GM20431 (cell line): ENCODE data around the gene NLE1.

ENCODE experiments used
- in situ Hi-C: fragments of 300-500 bp; cut with MseI, MboI; formaldehyde crosslinking; loops from one replicate; pipeline ENCODE4 v1.15.0; 2020; ENCODE audit warnings: low sequenced_read_pairs; ENCODE audit not compliant: unreplicated experiment

Gene NLE1

GRCh38 chr17:35164716-35165115 is 22.6 kb upstream of the NLE1 start:
- in situ Hi-C loops, result loop anchor here (25.0 kb wide), 2 partner anchors 373 to 573 kb away; partner anchors contain the start of genes RASL10B and SLFN12L

GRCh38 chr17:35163886-35164285 is 21.8 kb upstream of the NLE1 start:
- in situ Hi-C loops, result loop anchor here (25.0 kb wide), 2 partner anchors 373 to 573 kb away; partner anchors contain the start of genes RASL10B and SLFN12L

DNA sequence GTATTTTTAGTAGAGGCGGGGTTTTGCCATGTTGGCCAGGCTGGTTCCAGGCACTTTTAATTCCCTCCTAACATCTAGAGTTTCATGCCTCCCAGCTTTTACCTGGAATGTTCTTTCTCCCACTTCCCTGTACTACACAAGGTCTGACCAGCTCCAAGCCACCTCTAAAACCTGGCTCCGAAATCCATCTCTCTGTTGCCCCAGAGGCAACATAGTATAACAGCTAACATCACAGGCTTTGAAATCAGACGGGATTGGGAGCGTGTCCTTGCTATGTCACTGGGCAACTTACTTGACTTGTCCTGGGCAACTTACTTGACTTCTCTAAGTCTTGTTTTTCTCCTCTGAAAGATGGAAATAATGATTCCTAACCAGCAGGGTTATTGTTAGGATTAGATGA is 20.7 kb upstream of the NLE1 start:
- in situ Hi-C loops, result loop anchor here (25.0 kb wide), 2 partner anchors 375 to 575 kb away; partner anchors contain the start of genes RASL10B and SLFN12L

DNA sequence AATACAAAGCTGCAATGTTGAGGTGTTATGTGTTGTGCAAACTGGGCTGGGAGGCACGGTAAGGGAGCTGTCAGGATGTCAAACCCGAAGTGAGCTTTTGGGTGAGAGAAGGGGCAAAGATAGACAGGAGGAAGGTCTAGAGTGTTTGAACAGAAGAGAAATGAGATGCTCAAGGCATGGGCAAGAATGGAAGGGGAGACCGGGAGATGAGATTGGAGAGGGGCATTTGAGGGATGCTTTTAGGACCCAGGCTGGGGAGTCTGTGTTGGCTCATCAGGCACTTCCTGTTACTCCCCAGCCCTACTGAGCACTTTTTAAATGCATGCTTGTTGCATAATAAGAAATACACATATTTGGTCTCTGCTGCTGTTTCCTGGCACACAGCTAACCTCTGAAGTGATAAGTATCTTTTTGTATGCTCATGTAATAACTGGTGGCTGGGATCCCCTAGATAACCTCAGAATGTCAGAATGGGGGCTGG is 19.2 kb upstream of the NLE1 start:
- in situ Hi-C loops, result loop anchor here (25.0 kb wide), 2 partner anchors 376 to 576 kb away; partner anchors contain the start of genes RASL10B and SLFN12L

GRCh38 chr17:35160354-35161201 is 18.5 kb upstream of the NLE1 start:
- in situ Hi-C loops, result loop anchor here (25.0 kb wide), 2 partner anchors 377 to 577 kb away; partner anchors contain the start of genes RASL10B and SLFN12L

- in situ Hi-C loops, result loop anchor here (25.0 kb wide), 2 partner anchors 377 to 577 kb away; partner anchors contain the start of genes RASL10B and SLFN12L
Measured at GRCh38 chr17:35159940-35160339, 17.8 kb upstream of the NLE1 start.

DNA sequence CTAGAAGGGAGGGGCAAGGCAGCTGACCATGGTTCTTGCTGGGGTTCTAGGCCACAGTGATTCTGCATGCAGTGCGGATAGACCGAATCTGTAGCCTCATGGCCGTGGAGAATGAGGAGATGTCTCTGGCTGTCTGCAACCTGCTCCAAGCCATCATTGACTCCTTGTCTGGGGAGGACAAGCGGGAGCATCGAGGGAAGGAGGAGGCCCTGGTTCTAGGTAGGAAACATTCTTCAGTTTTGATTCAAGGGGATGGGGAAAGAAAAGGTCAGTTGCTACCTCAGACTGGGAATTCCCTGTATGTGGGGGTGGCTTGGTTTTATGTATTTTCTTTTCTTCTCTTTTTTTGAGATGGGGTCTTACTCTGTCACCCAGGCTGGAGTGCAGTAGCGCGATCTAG is 13.1 kb upstream of the NLE1 start:
- in situ Hi-C loops, result loop anchor here (25.0 kb wide), 2 partner anchors 382 to 582 kb away; partner anchors contain the start of genes RASL10B and SLFN12L

- in situ Hi-C loops, result loop anchor here (25.0 kb wide), 2 partner anchors 383 to 583 kb away; partner anchors contain the start of genes RASL10B and SLFN12L
Measured at GRCh38 chr17:35154196-35155165, 12.4 kb upstream of the NLE1 start.

DNA sequence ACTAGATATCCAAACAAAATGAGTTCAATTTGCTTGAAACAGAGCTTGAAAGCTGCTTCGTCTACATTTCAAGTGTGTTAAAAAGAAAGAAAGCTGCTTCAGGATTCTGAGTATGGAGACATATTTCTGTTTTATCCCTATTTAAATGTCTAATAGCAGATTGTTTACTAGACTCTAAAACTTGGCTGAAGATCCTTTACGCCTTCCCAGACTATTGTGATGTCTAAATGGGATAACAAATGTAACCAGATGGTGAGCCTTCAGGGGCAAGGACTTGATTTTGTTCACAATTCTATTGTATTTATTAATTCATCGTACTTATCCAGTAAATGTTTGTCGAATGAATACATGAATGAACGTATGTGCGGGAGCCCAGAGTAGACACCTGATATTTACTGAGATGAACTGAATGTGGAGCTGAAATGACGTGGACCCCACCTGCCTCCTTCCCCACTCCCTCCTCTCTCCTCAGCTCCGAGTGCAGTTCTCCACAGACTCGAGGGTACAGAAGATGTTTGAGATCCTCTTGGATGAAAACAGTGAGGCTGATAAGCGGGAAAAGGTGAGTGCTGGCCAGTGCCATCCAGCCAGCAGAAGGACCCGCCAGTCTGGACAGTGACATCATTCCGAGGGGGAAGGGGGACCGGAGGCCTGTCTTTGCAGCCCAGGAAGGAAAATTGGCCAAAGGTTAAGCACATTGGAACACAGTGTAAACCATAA is 10.5 kb upstream of the NLE1 start:
- in situ Hi-C loops, result loop anchor here (25.0 kb wide), 2 partner anchors 385 to 585 kb away; partner anchors contain the start of genes RASL10B and SLFN12L

DNA sequence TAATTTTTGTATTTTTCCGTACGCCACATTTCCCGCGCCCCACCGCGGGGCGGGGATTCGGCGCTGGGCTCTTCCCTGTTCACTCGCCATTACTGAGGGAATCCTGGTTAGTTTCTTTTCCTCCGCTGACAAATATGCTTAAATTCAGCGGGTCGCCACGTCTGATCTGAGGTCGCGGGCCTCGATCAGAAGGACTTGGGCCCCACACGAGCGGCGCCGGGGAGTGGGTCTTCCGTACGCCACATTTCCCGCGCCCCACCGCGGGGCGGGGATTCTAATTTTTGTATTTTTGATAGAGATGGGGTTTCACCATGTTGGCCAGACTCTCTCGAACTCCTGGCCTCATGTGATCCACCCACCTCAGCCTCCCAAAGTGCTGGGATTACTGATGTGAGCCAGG is 9.0 kb upstream of the NLE1 start:
- in situ Hi-C loops, result loop anchor here (25.0 kb wide), 2 partner anchors 386 to 586 kb away; partner anchors contain the start of genes RASL10B and SLFN12L

DNA sequence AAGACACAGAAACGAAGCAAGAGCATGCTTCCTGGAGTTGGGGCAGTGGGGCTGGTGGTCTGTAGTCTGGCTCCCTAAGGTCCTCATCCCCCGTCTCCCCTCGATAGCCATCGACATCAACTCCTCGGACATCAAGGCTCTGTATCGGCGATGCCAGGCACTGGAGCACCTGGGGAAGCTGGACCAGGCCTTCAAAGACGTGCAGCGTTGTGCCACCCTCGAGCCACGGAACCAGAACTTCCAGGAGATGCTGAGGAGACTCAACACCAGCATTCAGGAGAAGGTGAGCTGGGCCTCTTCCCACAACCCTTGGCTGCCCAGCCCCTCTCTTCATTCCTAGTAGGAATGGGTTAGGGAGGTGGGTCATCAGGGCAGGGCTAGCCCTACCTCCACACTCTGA is 7.8 kb upstream of the NLE1 start:
- in situ Hi-C loops, result loop anchor here (25.0 kb wide), 3 partner anchors 387 to 738 kb away; partner anchors contain the start of genes RASL10B and SLFN12L

- in situ Hi-C loops, result loop anchor here (25.0 kb wide), 1 partner anchor 736 kb away; no protein-coding TSS in a partner anchor
Measured at GRCh38 chr17:35148144-35148543, 6.0 kb upstream of the NLE1 start.

GRCh38 chr17:35147375-35147905 is 5.3 kb upstream of the NLE1 start, which contains the start of gene UNC45B:
Gene UNC45B, plus strand, starts transcription at chr17:35147817. Its CDS starts 447 bp downstream, at chr17:35148264.
- in situ Hi-C loops, result loop anchor here (25.0 kb wide), 1 partner anchor 735 kb away; no protein-coding TSS in a partner anchor

GRCh38 chr17:35146214-35146833 is 4.2 kb upstream of the NLE1 start:
- in situ Hi-C loops, result loop anchor here (25.0 kb wide), 1 partner anchor 734 kb away; no protein-coding TSS in a partner anchor

DNA sequence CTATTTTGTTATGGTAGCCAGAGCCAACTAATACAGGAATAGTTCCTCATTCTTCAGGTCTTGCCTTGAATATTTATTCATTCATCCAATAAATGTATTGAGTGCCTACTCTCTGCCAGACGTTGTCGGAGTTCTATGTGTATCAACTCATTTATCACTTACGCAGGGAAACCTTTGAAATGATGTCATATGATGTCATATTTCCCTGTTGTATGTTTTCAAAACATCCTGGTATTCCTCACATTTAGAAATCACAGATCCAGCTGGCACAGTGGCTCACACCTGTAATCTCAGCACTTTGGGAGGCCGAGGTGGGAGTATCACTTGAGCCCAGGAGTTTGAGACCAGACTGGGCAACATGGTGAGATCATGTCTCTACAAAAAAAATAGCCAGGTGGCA is 2.7 kb upstream of the NLE1 start:
- in situ Hi-C loops, result loop anchor here (25.0 kb wide), 1 partner anchor 733 kb away; no protein-coding TSS in a partner anchor

DNA sequence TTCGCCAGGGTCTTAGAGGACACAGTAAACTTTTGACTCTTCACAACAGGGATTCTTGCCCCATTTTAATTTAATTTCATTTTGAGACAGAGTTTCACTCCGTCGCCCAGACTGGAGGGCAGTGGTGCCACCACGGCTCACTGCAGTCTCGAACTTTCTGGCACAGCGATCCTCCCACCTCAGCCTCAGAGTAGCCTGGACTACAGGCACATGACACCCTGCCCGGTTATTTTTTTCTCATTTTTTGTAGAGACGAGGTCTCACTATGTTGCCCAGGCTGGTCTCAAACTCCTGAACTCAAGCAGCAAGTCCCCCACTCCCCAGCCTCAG is 329 bp upstream of the NLE1 start:
- in situ Hi-C loops, result loop anchor here (25.0 kb wide), 1 partner anchor 730 kb away; no protein-coding TSS in a partner anchor

DNA sequence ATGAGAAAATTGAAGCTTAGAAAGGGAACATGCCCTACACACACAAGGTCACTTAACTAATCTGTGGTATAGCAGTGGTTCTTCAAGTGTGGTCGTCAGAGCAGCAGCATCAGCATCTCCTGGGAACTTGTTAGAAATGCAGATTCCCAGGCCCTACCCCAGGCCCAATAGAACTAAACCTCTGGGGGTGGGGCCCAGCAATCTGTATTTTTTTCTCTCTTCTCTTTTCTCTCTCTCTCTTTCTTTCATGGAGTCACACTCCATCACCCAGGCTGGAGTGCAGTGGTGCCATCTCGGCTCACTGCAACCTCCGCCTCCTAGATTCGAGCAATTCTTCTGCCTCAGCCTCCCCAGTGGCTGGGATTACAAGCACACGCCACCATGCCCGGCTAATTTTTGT is 3.9 kb downstream of the NLE1 start:
- in situ Hi-C loops, result loop anchor here (25.0 kb wide), 1 partner anchor 726 kb away; no protein-coding TSS in a partner anchor

DNA sequence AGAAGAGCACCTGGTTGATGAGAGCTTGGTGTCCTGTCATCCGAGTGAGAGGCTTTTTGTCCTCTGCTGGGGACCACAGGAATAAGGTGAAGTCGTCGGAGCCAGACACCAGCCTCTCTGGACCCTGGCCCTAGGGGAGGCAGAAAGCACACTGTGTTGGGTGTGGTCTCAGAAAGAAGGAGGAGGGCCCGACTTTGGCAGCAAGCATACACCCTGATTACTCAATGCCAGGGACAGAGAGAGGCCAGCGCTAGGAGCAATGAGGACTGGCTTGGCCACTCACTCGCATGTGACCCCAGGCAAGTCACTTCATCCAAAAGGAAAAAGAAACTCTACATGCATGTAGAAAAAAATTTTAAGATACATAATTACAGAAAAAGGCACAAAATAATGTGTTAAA is 6.8 kb downstream of the NLE1 start:
- in situ Hi-C loops, result loop anchor here (25.0 kb wide), 1 partner anchor 723 kb away; no protein-coding TSS in a partner anchor
